HG03103 (cell line): Measurements from ENCODE around the gene RPS13.
"Not testable (repeated sequence)": the region's sequence is repeated elsewhere in the genome, so short reads cannot be mapped to it uniquely, and the experiment has no call there.

Experiments
- ATAC-seq: cut with Tn5 transposase; IDR thresholded peaks from one replicate; pipeline ENCODE4 v1.9.1; 2021; ENCODE audit warnings: low read depth; ENCODE audit not compliant: unreplicated experiment

RPS13 gene

GRCh38 chr11:17077520-17078401 lies at the start of gene RPS13:
Gene RPS13 (minus strand): TSS chr11:17077667. CDS start chr11:17077641, 26 bp downstream.
- peak; percentile 95 for ATAC-seq

GRCh38 chr11:17121981-17122380 lies 44.5 kb upstream of the RPS13 start:
- no peak for ATAC-seq

GRCh38 chr11:17117262-17117661 lies 39.8 kb upstream of the RPS13 start:
- ATAC-seq: no peak

- no peak for ATAC-seq
These were observed 38.6 kb upstream of the RPS13 start for GRCh38 chr11:17116117-17116516.

- ATAC-seq: not testable (repeated sequence)
These were observed 30.3 kb upstream of the RPS13 start for GRCh38 chr11:17107745-17108144.

DNA sequence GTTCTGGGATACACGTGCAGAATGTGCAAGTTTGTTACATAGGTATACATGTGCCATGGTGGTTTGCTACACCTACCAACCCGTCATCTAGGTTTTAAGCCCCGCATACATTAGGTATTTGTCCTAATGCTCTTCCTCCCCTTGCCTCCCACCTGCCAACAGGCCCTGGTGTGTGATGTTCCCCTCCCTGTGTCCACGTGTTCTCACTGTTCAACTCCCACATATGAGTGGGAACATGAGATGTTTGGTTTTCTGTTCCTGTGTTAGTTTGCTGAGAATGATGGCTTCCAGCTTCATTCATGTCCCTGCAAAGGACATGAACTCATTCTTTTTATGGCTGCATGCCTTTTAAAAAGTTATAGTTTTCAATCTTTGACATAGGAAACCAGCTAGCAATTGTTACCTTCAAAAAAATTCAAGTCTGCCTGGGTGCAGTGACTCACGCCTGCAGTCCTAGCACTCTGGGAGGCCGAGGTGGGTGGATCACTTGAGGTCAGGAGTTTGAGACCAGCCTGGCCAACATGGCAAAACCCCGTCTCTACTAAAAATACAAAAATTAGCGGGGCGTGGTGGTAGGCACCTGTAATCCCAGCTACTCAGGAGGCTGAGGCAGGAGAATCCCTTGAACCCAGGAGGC lies 28.1 kb upstream of the RPS13 start:
- not testable (repeated sequence) for ATAC-seq

DNA sequence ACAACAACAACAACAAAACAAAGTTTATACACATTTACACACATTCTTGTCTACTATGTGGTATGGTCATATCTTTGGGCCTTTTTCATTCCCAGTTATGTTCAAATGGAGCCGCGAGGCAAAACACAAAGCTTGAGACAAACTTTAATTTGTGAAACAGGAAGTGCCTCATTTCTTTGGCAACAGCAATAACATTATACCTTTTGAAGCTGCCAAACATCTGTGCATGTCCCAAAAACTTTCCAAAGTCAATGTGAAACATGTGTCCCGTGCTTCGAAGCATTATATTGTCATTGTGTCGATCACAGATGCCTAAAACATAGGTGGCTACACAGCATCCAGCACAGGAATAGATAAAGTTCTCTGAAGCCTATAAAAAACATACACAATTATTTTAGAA lies 25.0 kb upstream of the RPS13 start:
- ATAC-seq: no peak

GRCh38 chr11:17098658-17099057 lies 21.2 kb upstream of the RPS13 start:
- ATAC-seq: no peak

- ATAC-seq: no peak
These were observed 20.6 kb upstream of the RPS13 start for GRCh38 chr11:17098038-17098437.

- not testable (repeated sequence) for ATAC-seq
These were observed 8.5 kb upstream of the RPS13 start for GRCh38 chr11:17085976-17086375.

GRCh38 chr11:17077240-17077519 lies 287 bp downstream of the RPS13 start:
- peak; percentile 1 for ATAC-seq

DNA sequence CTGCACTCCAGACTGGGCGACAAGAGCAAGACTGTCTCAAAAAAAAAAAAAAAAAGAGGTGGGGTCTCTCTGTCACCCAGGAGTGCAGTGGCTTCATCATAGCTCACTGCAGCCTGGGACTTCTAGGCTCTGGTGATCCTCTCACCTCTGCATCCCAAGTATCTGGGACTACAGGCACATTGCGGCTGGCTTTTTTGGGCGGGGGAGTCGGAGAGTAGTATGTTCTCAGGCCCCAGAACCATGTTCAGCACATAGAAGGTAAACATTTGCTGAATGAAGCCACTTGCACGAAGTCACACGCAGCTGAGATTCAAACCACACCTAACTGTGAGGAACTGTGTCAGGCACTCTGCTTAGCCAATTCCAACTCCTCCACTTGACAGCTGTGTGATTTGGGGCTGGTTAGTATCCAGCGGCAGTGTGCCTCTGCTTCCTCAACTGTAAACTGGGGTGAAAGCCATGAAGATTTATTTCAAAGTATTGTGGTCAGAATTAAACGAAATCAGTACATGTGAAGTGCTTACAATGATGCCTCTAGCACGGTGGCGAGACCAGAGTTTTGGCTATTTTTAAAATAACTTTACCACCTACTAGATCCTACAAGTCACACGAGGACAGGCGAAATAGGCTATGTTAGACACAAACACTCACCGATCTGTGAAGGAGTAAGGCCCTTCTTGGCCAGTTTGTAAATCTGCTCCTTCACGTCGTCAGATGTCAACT lies 789 bp downstream of the RPS13 start:
- ATAC-seq: no peak

GRCh38 chr11:17075506-17075905 lies 2.0 kb downstream of the RPS13 start:
- no peak for ATAC-seq

DNA sequence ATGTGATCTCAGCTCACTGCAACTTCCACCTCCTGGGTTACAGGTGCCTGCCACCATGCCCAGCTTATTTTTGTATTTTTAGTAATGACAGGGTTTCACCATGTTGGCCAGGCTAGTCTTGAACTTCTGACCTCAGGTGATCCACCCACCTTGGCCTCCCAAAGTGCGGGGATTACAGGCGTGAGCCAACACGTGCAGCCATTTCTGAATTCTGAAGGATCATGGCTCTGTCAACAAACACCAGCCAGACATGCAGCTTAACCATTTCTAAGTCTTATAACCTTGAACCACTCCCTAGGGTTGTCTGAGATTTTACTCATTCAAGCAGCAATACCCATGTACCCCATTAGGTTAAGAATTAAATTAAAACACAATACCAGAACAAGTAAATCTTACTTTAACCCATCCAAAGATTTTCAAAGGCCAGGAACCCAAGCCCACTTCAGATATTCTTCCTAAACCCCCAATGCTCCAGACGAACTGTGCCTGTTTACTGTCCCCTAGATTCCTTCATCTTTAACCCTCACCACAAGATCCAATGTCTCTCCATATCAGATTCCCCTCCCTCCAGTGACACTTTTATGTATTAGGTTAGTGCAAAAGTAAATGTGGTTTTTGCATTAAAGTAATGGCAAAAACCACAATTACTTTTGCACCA lies 4.0 kb downstream of the RPS13 start:
- no peak for ATAC-seq

DNA sequence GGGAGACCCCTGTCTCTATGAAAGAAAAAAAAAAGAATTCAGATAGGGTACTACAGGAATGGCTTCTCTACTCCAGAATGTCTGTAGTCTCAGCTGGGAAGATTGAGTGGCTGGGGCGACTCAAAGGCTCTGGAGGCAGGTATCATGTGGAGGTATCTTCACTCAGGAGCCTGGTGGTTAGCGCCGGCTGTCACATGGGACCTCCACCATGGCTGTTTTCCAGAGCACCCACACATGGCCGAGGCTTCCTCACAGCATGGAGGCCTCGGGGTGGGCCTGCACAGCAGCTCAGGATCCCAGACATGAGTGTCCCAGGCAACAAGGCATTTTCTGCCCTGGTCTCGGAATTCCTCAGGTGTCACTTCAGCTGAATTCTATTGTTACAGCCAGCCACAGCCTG lies 10.1 kb downstream of the RPS13 start:
- ATAC-seq: no peak

- no peak for ATAC-seq
These were observed 10.8 kb downstream of the RPS13 start for GRCh38 chr11:17066691-17067090.

- peak; percentile 70 for ATAC-seq
These were observed 14.1 kb downstream of the RPS13 start for GRCh38 chr11:17063171-17064002.

- ATAC-seq: not testable (repeated sequence)
These were observed 26.3 kb downstream of the RPS13 start for GRCh38 chr11:17051146-17051545.

GRCh38 chr11:17048491-17048890 lies 29.0 kb downstream of the RPS13 start:
- not testable (repeated sequence) for ATAC-seq

GRCh38 chr11:17046690-17047089 lies 30.8 kb downstream of the RPS13 start:
- ATAC-seq: no peak
